Suprapubic skin (tissue), 3 donors: Measurements from ENCODE around the gene PCDHAC2.

ENCODE experiments used
- EP300 ChIP-seq: sonication (generic); formaldehyde crosslinking; IDR thresholded peaks from one replicate; pipeline ENCODE4 v1.6.1; 2017; ENCODE audit warnings: antibody characterized with exemption
- TF ChIP-seq, protein P1 (sequence below), 2 donors: fragments of 200-600 bp in 1 of 2; fragments of 450-650 bp in 1 of 2; sonication (generic) in 1 of 2; IDR thresholded peaks; one replicate each; pipeline ENCODE4 v1.5.1; 2016 to 2019; ENCODE audit warnings: antibody characterized with exemption in 2 of 2, mild to moderate bottlenecking in 1 of 2, moderate library complexity in 1 of 2

DNA sequence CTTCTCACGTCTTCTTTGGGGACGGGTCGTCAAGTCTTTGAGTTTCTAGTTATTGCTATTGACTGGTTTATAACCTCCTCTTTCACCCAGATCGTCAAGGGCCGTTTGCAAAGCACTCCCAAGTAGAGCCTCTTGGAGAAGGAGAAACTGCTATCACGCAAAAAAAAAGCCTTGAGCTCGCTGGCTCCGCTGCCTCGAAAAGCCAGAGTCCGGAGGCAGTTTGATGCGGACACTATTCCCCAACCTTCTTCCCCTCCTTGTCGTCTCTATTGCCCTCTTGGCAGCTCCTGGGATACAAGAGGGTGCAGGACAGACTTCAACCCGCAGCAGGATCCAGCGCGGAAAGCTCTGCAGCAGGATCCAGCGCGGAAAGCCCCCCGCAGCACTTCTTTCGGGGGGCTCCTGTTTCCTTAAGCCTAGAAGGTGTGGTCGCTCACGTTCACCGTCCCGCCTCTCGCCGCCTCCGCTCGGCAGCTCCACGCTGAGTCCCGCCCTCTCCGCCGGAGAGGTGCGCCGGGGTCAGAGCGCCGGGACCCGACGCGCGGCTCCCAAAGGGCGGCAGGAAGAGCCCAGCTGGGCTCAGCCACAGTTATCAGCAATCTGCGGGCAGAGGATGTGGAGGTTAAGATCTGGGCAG lies 40.4 kb upstream of the PCDHAC2 start, which contains the start of gene PCDHAC1:
- TF ChIP-seq, protein P1, sequence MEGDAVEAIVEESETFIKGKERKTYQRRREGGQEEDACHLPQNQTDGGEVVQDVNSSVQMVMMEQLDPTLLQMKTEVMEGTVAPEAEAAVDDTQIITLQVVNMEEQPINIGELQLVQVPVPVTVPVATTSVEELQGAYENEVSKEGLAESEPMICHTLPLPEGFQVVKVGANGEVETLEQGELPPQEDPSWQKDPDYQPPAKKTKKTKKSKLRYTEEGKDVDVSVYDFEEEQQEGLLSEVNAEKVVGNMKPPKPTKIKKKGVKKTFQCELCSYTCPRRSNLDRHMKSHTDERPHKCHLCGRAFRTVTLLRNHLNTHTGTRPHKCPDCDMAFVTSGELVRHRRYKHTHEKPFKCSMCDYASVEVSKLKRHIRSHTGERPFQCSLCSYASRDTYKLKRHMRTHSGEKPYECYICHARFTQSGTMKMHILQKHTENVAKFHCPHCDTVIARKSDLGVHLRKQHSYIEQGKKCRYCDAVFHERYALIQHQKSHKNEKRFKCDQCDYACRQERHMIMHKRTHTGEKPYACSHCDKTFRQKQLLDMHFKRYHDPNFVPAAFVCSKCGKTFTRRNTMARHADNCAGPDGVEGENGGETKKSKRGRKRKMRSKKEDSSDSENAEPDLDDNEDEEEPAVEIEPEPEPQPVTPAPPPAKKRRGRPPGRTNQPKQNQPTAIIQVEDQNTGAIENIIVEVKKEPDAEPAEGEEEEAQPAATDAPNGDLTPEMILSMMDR (IDR thresholded peaks at IDR 0.05), result no peak
- TF ChIP-seq EP300, result no peak
